Measurements from ENCODE around the gene TANK.
A peak's percentile ranks its signal among the peaks of the same experiment; 100 is the strongest.

Gene TANK

GRCh38 chr2:161209902-161210301 lies 49.7 kb downstream of the TANK start:
- Histone ChIP-seq H3K9ac (ENCODE audit: low read depth, low read length) (no peak overlapping the region), H3K36me3 (ENCODE audit: control insufficient read depth, insufficient read depth, low read length) (no peaks in the 10 kb centered on the region), H3K4me3 (ENCODE audit: low read depth, low read length) (no peak overlapping the region), H3K4me1 (ENCODE audit: control insufficient read depth, insufficient read depth, low read length) (no peaks in the 10 kb centered on the region), H3K27me3 (ENCODE audit: control insufficient read depth, insufficient read depth, low read length) (no peaks in the 10 kb centered on the region), H3K9me3 (ENCODE audit: control insufficient read depth, insufficient read depth, low read length) (no peaks in the 10 kb centered on the region)

DNA sequence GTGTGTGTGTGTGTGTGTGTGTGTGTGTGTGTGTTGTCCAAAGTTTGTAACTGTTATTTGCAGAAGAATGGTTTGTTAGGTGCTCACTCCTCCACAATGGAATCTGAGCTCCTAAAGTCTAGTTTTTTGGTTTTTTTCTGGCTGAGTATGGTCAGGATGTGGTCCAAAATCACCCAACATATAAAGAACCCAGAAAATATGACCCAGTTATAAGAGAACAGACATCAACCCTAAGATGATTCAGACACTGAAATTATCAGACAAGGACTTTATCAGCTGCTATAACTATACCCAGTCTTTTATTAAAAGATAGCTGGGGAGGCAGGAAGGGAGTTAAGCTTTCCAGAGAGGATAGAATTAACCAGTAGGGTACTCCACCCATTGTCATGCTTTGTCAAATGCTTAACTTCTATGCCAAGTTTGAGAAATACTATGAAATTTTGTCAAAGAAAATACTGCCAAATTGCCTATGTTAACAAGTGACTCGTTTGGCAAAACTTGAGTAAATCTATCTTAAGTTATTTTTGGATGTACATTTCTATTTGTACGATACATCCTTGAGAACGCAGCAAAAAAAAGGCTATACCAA lies 57.5 kb downstream of the TANK start:
- Histone ChIP-seq H3K27me3 (ENCODE audit: control insufficient read depth, insufficient read depth, low read length) (no peaks in the 10 kb centered on the region), H3K36me3 (ENCODE audit: control insufficient read depth, insufficient read depth, low read length) (no peaks in the 10 kb centered on the region), H3K4me1 (ENCODE audit: control insufficient read depth, insufficient read depth, low read length) (no peaks in the 10 kb centered on the region), H3K4me3 (ENCODE audit: low read depth, low read length) (no peak overlapping the region), H3K9ac (ENCODE audit: low read depth, low read length) (no peak overlapping the region), H3K9me3 (ENCODE audit: control insufficient read depth, insufficient read depth, low read length) (no peaks in the 10 kb centered on the region)

GRCh38 chr2:161219211-161219610 lies 59.0 kb downstream of the TANK start:
- Histone ChIP-seq H3K4me1 (ENCODE audit: control insufficient read depth, insufficient read depth, low read length) (no peaks in the 10 kb centered on the region), H3K9me3 (ENCODE audit: control insufficient read depth, insufficient read depth, low read length) (no peaks in the 10 kb centered on the region), H3K27me3 (ENCODE audit: control insufficient read depth, insufficient read depth, low read length) (no peaks in the 10 kb centered on the region), H3K4me3 (ENCODE audit: low read depth, low read length) (no peak overlapping the region), H3K9ac (ENCODE audit: low read depth, low read length) (no peak overlapping the region), H3K36me3 (ENCODE audit: control insufficient read depth, insufficient read depth, low read length) (no peaks in the 10 kb centered on the region)

- no peak overlapping the region for H3K9ac ChIP-seq (ENCODE audit: low read depth, low read length)
- H3K4me3 ChIP-seq (ENCODE audit: low read depth, low read length) = no peak overlapping the region
- no peaks in the 10 kb centered on the region for H3K9me3 ChIP-seq (ENCODE audit: control insufficient read depth, insufficient read depth, low read length)
- H3K4me1 ChIP-seq (ENCODE audit: control insufficient read depth, insufficient read depth, low read length) = no peaks in the 10 kb centered on the region
- H3K36me3 ChIP-seq (ENCODE audit: control insufficient read depth, insufficient read depth, low read length) = no peaks in the 10 kb centered on the region
- no peaks in the 10 kb centered on the region for H3K27me3 ChIP-seq (ENCODE audit: control insufficient read depth, insufficient read depth, low read length)
These were observed 63.0 kb downstream of the TANK start for GRCh38 chr2:161223139-161223732.

GRCh38 chr2:161228511-161229240 lies 68.4 kb downstream of the TANK start:
- Histone ChIP-seq H3K9ac (ENCODE audit: low read depth, low read length) (no peak overlapping the region), H3K4me1 (ENCODE audit: control insufficient read depth, insufficient read depth, low read length) (no peaks in the 10 kb centered on the region), H3K36me3 (ENCODE audit: control insufficient read depth, insufficient read depth, low read length) (no peaks in the 10 kb centered on the region), H3K4me3 (ENCODE audit: low read depth, low read length) (no peak overlapping the region), H3K27me3 (ENCODE audit: control insufficient read depth, insufficient read depth, low read length) (no peaks in the 10 kb centered on the region), H3K9me3 (ENCODE audit: control insufficient read depth, insufficient read depth, low read length) (no peaks in the 10 kb centered on the region)

GRCh38 chr2:161230959-161231358 lies 70.7 kb downstream of the TANK start:
- peaks cover 5% of the 10 kb centered on the region for H3K27me3 ChIP-seq (ENCODE audit: control insufficient read depth, insufficient read depth, low read length)

GRCh38 chr2:161232571-161232970 lies 72.3 kb downstream of the TANK start:
- H3K4me1 ChIP-seq (ENCODE audit: control insufficient read depth, insufficient read depth, low read length) = peaks cover 5% of the 10 kb centered on the region
- no peaks in the 10 kb centered on the region for H3K36me3 ChIP-seq (ENCODE audit: control insufficient read depth, insufficient read depth, low read length)
- H3K4me3 ChIP-seq (ENCODE audit: low read depth, low read length) = no peak overlapping the region
- H3K9me3 ChIP-seq (ENCODE audit: control insufficient read depth, insufficient read depth, low read length) = no peaks in the 10 kb centered on the region
- H3K9ac ChIP-seq (ENCODE audit: low read depth, low read length) = no peak overlapping the region
- peaks cover 20% of the 10 kb centered on the region for H3K27me3 ChIP-seq (ENCODE audit: control insufficient read depth, insufficient read depth, low read length)

More at GRCh38 chr2:161230959-161231358, 70.7 kb downstream of the TANK start:
- H3K4me3 ChIP-seq (ENCODE audit: low read depth, low read length) = no peak overlapping the region
- no peaks in the 10 kb centered on the region for H3K9me3 ChIP-seq (ENCODE audit: control insufficient read depth, insufficient read depth, low read length)
- H3K36me3 ChIP-seq (ENCODE audit: control insufficient read depth, insufficient read depth, low read length) = no peaks in the 10 kb centered on the region
- no peak overlapping the region for H3K9ac ChIP-seq (ENCODE audit: low read depth, low read length)
- H3K4me1 ChIP-seq (ENCODE audit: control insufficient read depth, insufficient read depth, low read length) = no peaks in the 10 kb centered on the region

GRCh38 chr2:161233858-161234431 lies 73.7 kb downstream of the TANK start:
- Histone ChIP-seq H3K36me3 (ENCODE audit: control insufficient read depth, insufficient read depth, low read length) (no peaks in the 10 kb centered on the region), H3K4me3 (ENCODE audit: low read depth, low read length) (no peak overlapping the region), H3K4me1 (ENCODE audit: control insufficient read depth, insufficient read depth, low read length) (peaks cover 5% of the 10 kb centered on the region), H3K9me3 (ENCODE audit: control insufficient read depth, insufficient read depth, low read length) (no peaks in the 10 kb centered on the region), H3K9ac (ENCODE audit: low read depth, low read length) (no peak overlapping the region), H3K27me3 (ENCODE audit: control insufficient read depth, insufficient read depth, low read length) (peaks cover 26% of the 10 kb centered on the region)

GRCh38 chr2:161234627-161235026 lies 74.4 kb downstream of the TANK start:
- Histone ChIP-seq H3K4me1 (ENCODE audit: control insufficient read depth, insufficient read depth, low read length) (peaks cover 5% of the 10 kb centered on the region), H3K27me3 (ENCODE audit: control insufficient read depth, insufficient read depth, low read length) (peaks cover 27% of the 10 kb centered on the region), H3K36me3 (ENCODE audit: control insufficient read depth, insufficient read depth, low read length) (no peaks in the 10 kb centered on the region), H3K9me3 (ENCODE audit: control insufficient read depth, insufficient read depth, low read length) (no peaks in the 10 kb centered on the region), H3K4me3 (ENCODE audit: low read depth, low read length) (no peak overlapping the region), H3K9ac (ENCODE audit: low read depth, low read length) (no peak overlapping the region)

GRCh38 chr2:161237392-161238264 lies 77.4 kb downstream of the TANK start:
- Histone ChIP-seq H3K9me3 (ENCODE audit: control insufficient read depth, insufficient read depth, low read length) (no peaks in the 10 kb centered on the region), H3K36me3 (ENCODE audit: control insufficient read depth, insufficient read depth, low read length) (no peaks in the 10 kb centered on the region), H3K4me3 (ENCODE audit: low read depth, low read length) (peak overlapping the region; percentile 45), H3K9ac (ENCODE audit: low read depth, low read length) (no peak overlapping the region), H3K27me3 (ENCODE audit: control insufficient read depth, insufficient read depth, low read length) (peaks cover 56% of the 10 kb centered on the region), H3K4me1 (ENCODE audit: control insufficient read depth, insufficient read depth, low read length) (peaks cover 5% of the 10 kb centered on the region)

GRCh38 chr2:161238265-161238559 lies 78.0 kb downstream of the TANK start:
- peaks cover 62% of the 10 kb centered on the region for H3K27me3 ChIP-seq (ENCODE audit: control insufficient read depth, insufficient read depth, low read length)
- H3K4me1 ChIP-seq (ENCODE audit: control insufficient read depth, insufficient read depth, low read length) = peaks cover 5% of the 10 kb centered on the region
- H3K9me3 ChIP-seq (ENCODE audit: control insufficient read depth, insufficient read depth, low read length) = no peaks in the 10 kb centered on the region
- no peak overlapping the region for H3K9ac ChIP-seq (ENCODE audit: low read depth, low read length)
- no peaks in the 10 kb centered on the region for H3K36me3 ChIP-seq (ENCODE audit: control insufficient read depth, insufficient read depth, low read length)
- H3K4me3 ChIP-seq (ENCODE audit: low read depth, low read length) = peak overlapping the region; percentile 45
